H1 (cell line): Measurements from ENCODE around the gene PRAMEF20. TPM values are rescaled to one million over a fixed set of nuclear protein-coding genes. Genes with fewer than 3 reads are reported as not detected.

Experiments
- CTCF ChIA-PET: fragments of 300-600 bp; sonication (Branson Sonifier 250); formaldehyde crosslinking; loops from one replicate; lab custom pipeline; 2021; ENCODE audit not compliant: partially characterized antibody; lab: Charles Lee
- POLR2A ChIA-PET: fragments of 300-600 bp; sonication (Branson Sonifier 250); formaldehyde crosslinking; loops from one replicate; lab custom pipeline; 2021; ENCODE audit warnings: inconsistent platforms; ENCODE audit not compliant: partially characterized antibody; lab: Charles Lee
- DNase-seq, 2 experiments: peaks; one replicate each; pipeline versions ENCODE4 v3.0.0 to v3.0.0-alpha.2; 2010 to 2022; ENCODE audit warnings: low spot score in 2 of 2, low read depth in 1 of 2, mixed read lengths in 1 of 2
- FAIRE-seq: peaks from 2 replicates; lab custom pipeline; 2011; peaks lifted over from hg19 to GRCh38; lab: Jason Lieb, UNC
- H2AFZ ChIP-seq: 2 replicates; pipeline ENCODE4 v1.8.1; 2012; ENCODE audit warnings: low read length, inconsistent platforms
- H2AK5ac ChIP-seq: 2 replicates; pipeline ENCODE4 v1.6.1; 2013; ENCODE audit warnings: low read depth, low read length
- H2BK120ac ChIP-seq: replicated peaks from 2 replicates; pipeline ENCODE3; 2013; ENCODE audit warnings: low read depth, low read length, inconsistent platforms
- H2BK12ac ChIP-seq: 2 replicates; pipeline ENCODE4 v1.6.1; 2013; ENCODE audit warnings: low read depth, low read length
- H2BK15ac ChIP-seq: 2 replicates; pipeline ENCODE4 v1.6.1; 2013; ENCODE audit warnings: low read length
- H2BK20ac ChIP-seq: 2 replicates; pipeline ENCODE4 v1.6.1; 2013; ENCODE audit warnings: low read length
- H2BK5ac ChIP-seq: 2 replicates; pipeline ENCODE4 v1.6.1; 2013; ENCODE audit warnings: low read depth, low read length
- H3K14ac ChIP-seq: 2 replicates; pipeline ENCODE4 v1.6.1; 2013; ENCODE audit warnings: inconsistent platforms; ENCODE audit not compliant: insufficient read length
- H3K18ac ChIP-seq: 2 replicates; pipeline ENCODE4 v1.6.1; 2013; ENCODE audit warnings: low read length; ENCODE audit errors: extremely low read depth
- H3K23ac ChIP-seq: 2 replicates; pipeline ENCODE4 v1.6.1; 2013; ENCODE audit warnings: inconsistent platforms; ENCODE audit not compliant: insufficient read length
- H3K23me2 ChIP-seq: 2 replicates; pipeline ENCODE4 v1.6.1; 2013; ENCODE audit warnings: low read depth, low read length
- H3K27ac ChIP-seq: 2 replicates; pipeline ENCODE4 v1.6.1; 2011; ENCODE audit warnings: low read depth, low read length, inconsistent platforms
- H3K27me3 ChIP-seq, 4 experiments: replicated peaks in 1 of 4; 1 replicate in 1 of 4; 2 replicates in 3 of 4; pipeline versions ENCODE4 v1.6.1 to v1.8.1; 2011 to 2013; ENCODE audit warnings: low read length in 3 of 4, mild to moderate bottlenecking in 3 of 4, inconsistent platforms in 2 of 4, mixed read lengths in 2 of 4, moderate library complexity in 1 of 4; ENCODE audit not compliant: control insufficient read depth in 3 of 4, insufficient read depth in 3 of 4; ENCODE audit errors: extremely low read depth in 1 of 4
- H3K36me3 ChIP-seq, 4 experiments: 2 replicates each; pipeline versions ENCODE4 v1.6.1 to v1.8.1; 2011 to 2013; ENCODE audit warnings: mild to moderate bottlenecking in 4 of 4, low read length in 3 of 4, moderate library complexity in 2 of 4, control low read depth in 1 of 4, inconsistent platforms in 1 of 4; ENCODE audit not compliant: insufficient read depth in 4 of 4, control insufficient read depth in 2 of 4
- H3K4ac ChIP-seq: replicated peaks from 2 replicates; pipeline ENCODE3; 2013; ENCODE audit warnings: low read length, low read depth, mixed read lengths, inconsistent platforms; ENCODE audit not compliant: insufficient read length
- H3K4me1 ChIP-seq, 4 experiments: replicated peaks in 1 of 4; 1 replicate in 1 of 4; 2 replicates in 3 of 4; pipeline versions ENCODE4 v1.6.1 to v1.8.1; 2011 to 2013; ENCODE audit warnings: low read length in 3 of 4, inconsistent platforms in 2 of 4, mixed read lengths in 1 of 4; ENCODE audit not compliant: insufficient read depth in 4 of 4, control insufficient read depth in 3 of 4
- H3K4me2 ChIP-seq, 2 experiments: 2 replicates each; pipeline versions ENCODE4 v1.6.1 to v1.8.1; 2011 to 2013; ENCODE audit warnings: low read depth in 2 of 2, low read length in 2 of 2, control low read depth in 1 of 2, inconsistent platforms in 1 of 2, mild to moderate bottlenecking in 1 of 2; ENCODE audit not compliant: insufficient read depth in 1 of 2
- H3K4me3 ChIP-seq, 4 experiments: fragments of 200-600, 300-600 bp in 1 of 4; sonication (generic), shearing (Covaris generic), sonication (Bioruptor Twin) in 1 of 4; 2 replicates each; pipeline versions ENCODE4 v1.5.1 to v1.8.1; 2011 to 2016; ENCODE audit warnings: low read length in 4 of 4, low read depth in 3 of 4, control low read depth in 2 of 4, inconsistent platforms in 2 of 4, mild to moderate bottlenecking in 2 of 4, mixed read lengths in 1 of 4, moderate library complexity in 1 of 4; ENCODE audit not compliant: insufficient read depth in 2 of 4; ENCODE audit errors: extremely low read depth in 1 of 4
- H3K56ac ChIP-seq: replicated peaks from 2 replicates; pipeline ENCODE3; 2013; ENCODE audit warnings: low read depth, mild to moderate bottlenecking, mixed read lengths, low read length, inconsistent platforms; ENCODE audit not compliant: insufficient read length
- H3K79me1 ChIP-seq: 2 replicates; pipeline ENCODE4 v1.6.1; 2013; ENCODE audit warnings: low read depth, low read length, control low read depth
- H3K79me2 ChIP-seq, 2 experiments: 2 replicates each; pipeline versions ENCODE4 v1.6.1 to v1.8.1; 2012 to 2013; ENCODE audit warnings: low read length in 2 of 2, mild to moderate bottlenecking in 2 of 2, inconsistent platforms in 1 of 2; ENCODE audit not compliant: insufficient read depth in 2 of 2, control insufficient read depth in 1 of 2
- H3K9ac ChIP-seq, 4 experiments: replicated peaks in 1 of 4; 1 replicate in 1 of 4; 2 replicates in 3 of 4; pipeline versions ENCODE4 v1.6.1 to v1.8.1; 2011 to 2013; ENCODE audit warnings: low read depth in 3 of 4, low read length in 3 of 4, control low read depth in 2 of 4, mild to moderate bottlenecking in 2 of 4, moderate library complexity in 2 of 4, inconsistent platforms in 1 of 4; ENCODE audit errors: extremely low read depth in 1 of 4
- H3K9me3 ChIP-seq, 2 experiments: 2 replicates each; pipeline versions ENCODE4 v1.6.1 to v1.8.1; 2012 to 2013; ENCODE audit warnings: mild to moderate bottlenecking in 2 of 2, moderate library complexity in 2 of 2, control low read depth in 1 of 2, inconsistent platforms in 1 of 2, low read depth in 1 of 2, low read length in 1 of 2, mixed read lengths in 1 of 2; ENCODE audit not compliant: insufficient read depth in 2 of 2
- H4K20me1 ChIP-seq, 2 experiments: replicated peaks in 1 of 2; 2 replicates each; pipeline versions ENCODE3 to v1.8.1; 2011 to 2013; ENCODE audit warnings: inconsistent platforms in 2 of 2, low read length in 2 of 2, mild to moderate bottlenecking in 1 of 2; ENCODE audit not compliant: insufficient read depth in 2 of 2, control insufficient read depth in 1 of 2
- H4K5ac ChIP-seq: 2 replicates; pipeline ENCODE4 v1.6.1; 2013; ENCODE audit warnings: low read length, low read depth, mixed read lengths, inconsistent platforms; ENCODE audit not compliant: insufficient read length
- H4K8ac ChIP-seq: 2 replicates; pipeline ENCODE4 v1.8.0; 2013; ENCODE audit warnings: mild to moderate bottlenecking, moderate library complexity, low read length, inconsistent platforms; ENCODE audit not compliant: insufficient read depth; ENCODE audit errors: extremely low read depth
- H4K91ac ChIP-seq: replicated peaks from 2 replicates; pipeline ENCODE3; 2013; ENCODE audit warnings: low read length, mixed read lengths, inconsistent platforms; ENCODE audit not compliant: insufficient read length
- EP300 ChIP-seq, 2 experiments: IDR thresholded peaks; 1 replicate in 1 of 2; 2 replicates in 1 of 2; pipeline ENCODE4 v1.6.1; 2011 to 2012; ENCODE audit warnings: low read depth in 2 of 2, low read length in 2 of 2, mild to moderate bottlenecking in 2 of 2, borderline replicate concordance in 1 of 2, inconsistent platforms in 1 of 2, moderate library complexity in 1 of 2
- RAD21 ChIP-seq, 2 experiments: IDR thresholded peaks in 1 of 2; conservative IDR thresholded peaks in 1 of 2; 2 replicates each; pipeline ENCODE4 v1.6.1; 2011; ENCODE audit warnings: low read depth in 2 of 2, low read length in 2 of 2, improper control_type of control experiment in 1 of 2, inconsistent platforms in 1 of 2, mild to moderate bottlenecking in 1 of 2, moderate library complexity in 1 of 2
- WGBS, 2 experiments: shearing (Covaris generic) in 1 of 2; methylation state at CpG; one replicate each; pipeline versions ENCODE4 v1.1.6 to v1.1.7; 2013 to 2015; ENCODE audit warnings: low lambda C conversion rate in 2 of 2, mixed read lengths in 2 of 2, inconsistent platforms in 1 of 2, low coverage in 1 of 2, missing lambda C conversion rate in 1 of 2; ENCODE audit not compliant: insufficient replicate concordance in 2 of 2, insufficient coverage in 1 of 2, insufficient read length in 1 of 2; ENCODE audit errors: extremely low coverage in 1 of 2, missing lambda C conversion rate in 1 of 2; 5-methylcytosine and 5-hydroxymethylcytosine counted together
- polyA plus RNA-seq, 7 experiments: library from polyadenylated mRNA; depleted of rRNA in 3 of 7; stranded (reverse) in 5 of 7; unstranded in 2 of 7; fragments of >200 nt in 5 of 7; fragments of 200-250 nt in 2 of 7; gene quantifications; 1 replicate in 5 of 7; 2 replicates in 1 of 7; 4 replicates in 1 of 7; pipeline versions ENCODE4 v1.2.1 to v1.2.3, GENCODE V29; 2011 to 2013; ENCODE audit warnings: missing spikeins in 2 of 7, mixed read lengths in 2 of 7
- total RNA-seq: library from RNA; stranded (reverse); fragmentation: NEBNext Ultra II Directional; extraction: Animal tissue kit (Norgen Biotek cat#: 25700); gene quantifications from 2 replicates; pipeline ENCODE4 v1.2.1, GENCODE V29; 2021

Gene PRAMEF20
- total and polyA plus RNA-seq, 2 of the 8 experiments (the other 6 are each of a cell fraction or from before 2014, with no cell fraction given): not detected

GRCh38 chr1:13435458-13435857 is 25.2 kb downstream of the PRAMEF20 start:
- no peak overlapping the region for H4K5ac ChIP-seq
- no peaks in the 10 kb centered on the region for H3K36me3 ChIP-seq
- peaks cover 32 to 82% of the 10 kb centered on the region in 2 experiments for H3K9me3 ChIP-seq
- no peak overlapping the region for H3K14ac ChIP-seq
- H3K23ac ChIP-seq: no peak overlapping the region
- no peak overlapping the region for H2BK5ac ChIP-seq
- no peak for FAIRE-seq
- H4K91ac ChIP-seq: no peak overlapping the region
- H2BK20ac ChIP-seq: no peak overlapping the region
- no peak for TF ChIP-seq RAD21 (IDR thresholded peaks at IDR 0.05 in 1 of 2, conservative IDR thresholded peaks at IDR 0.05 in 1 of 2; ENCODE audit: low read depth in 2 of 2, low read length in 2 of 2)
- no peak for TF ChIP-seq EP300 (IDR thresholded peaks at IDR 0.05; ENCODE audit: borderline replicate concordance in 1 of 2, low read depth in 2 of 2, low read length in 2 of 2)
- TF ChIP-seq, all 59 proteins: peak for 0
- Histone ChIP-seq H3K23me2 (no peaks in the 10 kb centered on the region), H2BK12ac (no peak overlapping the region), H3K27me3 (no peaks in the 10 kb centered on the region), H3K9ac (no peak overlapping the region), H2AK5ac (no peak overlapping the region), H3K79me1 (no peaks in the 10 kb centered on the region), H3K56ac (no peak overlapping the region), H3K79me2 (no peaks in the 10 kb centered on the region), H3K4me3 (no peak overlapping the region), H2BK120ac (no peak overlapping the region), H4K8ac (no peak overlapping the region), H3K18ac (no peak overlapping the region), H3K4ac (no peak overlapping the region), H4K20me1 (no peaks in the 10 kb centered on the region), H2AFZ (no peak overlapping the region), H3K4me2 (no peak overlapping the region), H3K4me1 (no peaks in the 10 kb centered on the region), H2BK15ac (no peak overlapping the region), H3K27ac (no peak overlapping the region)
- DNase-seq: no peak
- 90% methylated on average over 3 of the region's 3 CpGs; no CpG with 5 or more reads in 1 of the 2 experiments for WGBS, 2 experiments
- CTCF ChIA-PET: interaction anchor here (0.6 kb wide), 1 partner anchor 36 kb away, joined by 5 read pairs; no protein-coding TSS in a partner anchor
- POLR2A ChIA-PET: no interaction called here
